ENCODE measurements around the gene NPAS4. TPM values are rescaled to one million over a fixed set of nuclear protein-coding genes. Genes with fewer than 3 reads are reported as not detected.

Gene NPAS4
- total and polyA plus RNA-seq, 2 of the 13 experiments (the other 11 are each of a cell fraction or from before 2014, with no cell fraction given), result not detected

DNA sequence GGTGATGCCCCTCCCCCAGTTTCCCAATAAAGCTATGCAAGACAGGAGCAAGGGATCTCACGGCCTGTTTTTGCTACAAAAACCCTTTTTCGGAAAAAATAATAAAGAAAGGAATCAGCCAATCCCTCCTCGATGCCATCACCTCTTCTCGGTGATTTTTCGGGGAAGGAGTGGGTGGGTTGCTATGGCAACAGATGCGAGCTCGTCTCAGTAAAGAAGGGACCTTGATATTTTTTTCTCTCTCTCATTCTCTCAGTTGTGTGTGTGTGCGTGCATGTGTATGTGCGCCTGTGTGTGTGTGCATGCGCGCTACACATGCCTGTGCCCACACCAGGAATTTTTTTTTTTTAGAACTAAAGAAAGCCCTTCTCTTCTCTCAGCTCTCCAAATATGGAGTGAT, 3.8 kb upstream of the NPAS4 start:
- intact Hi-C loops (cut with micrococcal nuclease; ENCODE audit: unreplicated experiment), result no loop called here
- H4K20me1 ChIP-seq (ENCODE audit: insufficient read depth, low read length), result peaks cover 18% of the 10 kb centered on the region
- H3K79me2 ChIP-seq (ENCODE audit: insufficient read depth, low read length), result no peaks in the 10 kb centered on the region
- DNase-seq (ENCODE audit: low spot score), result no peak
- H3K36me3 ChIP-seq (replicated peaks in 1 of 2; ENCODE audit: control insufficient read depth in 1 of 2, insufficient read depth in 2 of 2, low read length in 2 of 2), result no peaks in the 10 kb centered on the region
- no peak overlapping the region for H3K27ac ChIP-seq (ENCODE audit: extremely low read length, insufficient read depth, low read length)
- no peaks in the 10 kb centered on the region for H3K4me1 ChIP-seq (ENCODE audit: insufficient read depth, low read length)
- ChIA-PET POLR2A (no interaction called here), CTCF (ENCODE audit: low intra/inter-chr PET ratio, low total read pairs) (no interaction called here)
- in situ Hi-C loops (cut with HindIII; ENCODE audit: extremely low pct_ligation_motif_present, low pct_unique_long_range_greater_than_20kb), result loop anchor here (25.0 kb wide), 1 partner anchor 420 kb away; the partner anchor contains the start of gene RCE1
- BruUV-seq (replicated peaks), result no TSS peak
- TF ChIP-seq ZKSCAN1 (IDR thresholded peaks at IDR 0.05; ENCODE audit: low read length) (no peak), ZNF354B (CRISPR knock-in tag; IDR thresholded peaks at IDR 0.05) (no peak), MAFK (conservative IDR thresholded peaks at IDR 0.05 in 1 of 2, IDR thresholded peaks at IDR 0.05 in 1 of 2; ENCODE audit: low read length in 2 of 2) (no peak), ZNF331 (CRISPR knock-in tag; IDR thresholded peaks at IDR 0.05) (no peak), ZNF746 (CRISPR knock-in tag; IDR thresholded peaks at IDR 0.05) (no peak), FOXA3 (CRISPR knock-in tag; IDR thresholded peaks at IDR 0.05) (no peak), ZNF274 (CRISPR knock-in tag; IDR thresholded peaks at IDR 0.05) (no peak), ZNF282 (IDR thresholded peaks at IDR 0.05; ENCODE audit: partially characterized antibody) (no peak)
- TF ChIP-seq, protein P1, sequence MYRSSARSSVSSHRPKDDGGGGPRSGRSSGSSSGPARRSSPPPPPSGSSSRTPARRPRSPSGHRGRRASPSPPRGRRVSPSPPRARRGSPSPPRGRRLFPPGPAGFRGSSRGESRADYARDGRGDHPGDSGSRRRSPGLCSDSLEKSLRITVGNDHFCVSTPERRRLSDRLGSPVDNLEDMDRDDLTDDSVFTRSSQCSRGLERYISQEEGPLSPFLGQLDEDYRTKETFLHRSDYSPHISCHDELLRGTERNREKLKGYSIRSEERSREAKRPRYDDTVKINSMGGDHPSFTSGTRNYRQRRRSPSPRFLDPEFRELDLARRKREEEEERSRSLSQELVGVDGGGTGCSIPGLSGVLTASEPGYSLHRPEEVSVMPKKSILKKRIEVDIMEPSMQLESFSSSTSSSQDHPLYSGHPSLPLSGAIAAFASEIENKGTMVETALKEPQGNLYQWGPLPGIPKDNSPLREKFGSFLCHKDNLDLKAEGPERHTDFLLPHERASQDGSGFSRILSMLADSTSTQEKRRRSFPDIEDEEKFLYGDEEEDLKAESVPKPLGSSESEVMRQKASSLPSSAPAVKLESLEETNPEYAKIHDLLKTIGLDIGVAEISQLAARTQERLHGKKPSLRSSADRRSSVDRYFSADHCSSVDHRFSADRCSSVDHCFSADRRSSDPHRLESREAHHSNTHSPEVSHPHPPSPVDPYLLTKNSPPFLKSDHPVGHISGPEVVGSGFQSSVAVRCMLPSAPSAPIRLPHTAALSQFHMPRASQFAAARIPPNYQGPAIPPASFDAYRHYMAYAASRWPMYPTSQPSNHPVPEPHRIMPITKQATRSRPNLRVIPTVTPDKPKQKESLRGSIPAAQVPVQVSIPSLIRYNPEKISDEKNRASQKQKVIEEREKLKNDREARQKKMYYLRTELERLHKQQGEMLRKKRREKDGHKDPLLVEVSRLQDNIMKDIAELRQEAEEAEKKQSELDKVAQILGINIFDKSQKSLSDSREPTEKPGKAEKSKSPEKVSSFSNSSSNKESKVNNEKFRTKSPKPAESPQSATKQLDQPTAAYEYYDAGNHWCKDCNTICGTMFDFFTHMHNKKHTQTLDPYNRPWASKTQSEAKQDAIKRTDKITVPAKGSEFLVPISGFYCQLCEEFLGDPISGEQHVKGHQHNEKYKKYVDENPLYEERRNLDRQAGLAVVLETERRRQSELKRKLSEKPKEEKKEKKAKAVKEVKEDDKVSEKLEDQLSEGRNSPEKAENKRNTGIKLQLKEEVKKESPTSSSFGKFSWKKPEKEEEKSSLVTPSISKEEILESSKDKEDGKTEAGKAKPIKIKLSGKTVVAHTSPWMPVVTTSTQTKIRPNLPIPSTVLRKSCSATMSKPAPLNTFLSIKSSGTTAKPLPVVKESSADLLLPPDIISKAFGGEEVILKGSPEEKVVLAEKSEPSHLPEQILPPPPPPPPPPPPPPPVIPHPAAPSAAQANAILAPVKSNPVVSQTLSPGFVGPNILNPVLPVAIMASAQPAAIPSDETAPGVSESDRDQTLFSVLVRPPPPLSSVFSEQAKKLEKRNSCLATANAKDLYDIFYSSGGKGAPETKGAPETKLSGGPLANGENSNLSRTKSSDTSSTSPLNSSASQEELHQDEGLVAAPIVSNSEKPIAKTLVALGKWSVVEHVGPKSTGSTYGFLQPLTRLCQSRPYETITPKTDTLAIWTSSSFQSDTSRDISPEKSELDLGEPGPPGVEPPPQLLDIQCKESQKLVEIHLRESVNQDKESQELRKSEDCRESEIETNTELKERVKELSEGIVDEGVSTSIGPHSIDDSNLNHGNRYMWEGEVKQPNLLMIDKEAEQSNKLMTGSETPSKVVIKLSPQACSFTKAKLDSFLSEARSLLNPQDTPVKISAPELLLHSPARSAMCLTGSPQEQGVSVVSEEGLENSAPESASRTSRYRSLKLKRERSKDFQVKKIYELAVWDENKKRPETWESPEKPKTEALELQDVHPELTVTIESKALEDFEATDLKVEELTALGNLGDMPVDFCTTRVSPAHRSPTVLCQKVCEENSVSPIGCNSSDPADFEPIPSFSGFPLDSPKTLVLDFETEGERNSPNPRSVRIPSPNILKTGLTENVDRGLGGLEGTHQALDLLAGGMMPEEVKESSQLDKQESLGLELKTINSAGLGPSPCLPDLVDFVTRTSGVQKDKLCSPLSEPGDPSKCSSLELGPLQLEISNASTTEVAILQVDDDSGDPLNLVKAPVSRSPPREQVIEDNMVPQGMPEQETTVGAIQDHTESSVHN (CRISPR knock-in tag; IDR thresholded peaks at IDR 0.05), result no peak
- no peak overlapping the region for H3K9ac ChIP-seq (ENCODE audit: insufficient read depth, low read depth, low read length)
- no peak for FAIRE-seq
- no peaks in the 10 kb centered on the region for H3K9me3 ChIP-seq (ENCODE audit: low read length)
- H3K27me3 ChIP-seq (ENCODE audit: control insufficient read depth in 1 of 2, insufficient read depth in 2 of 2, low read length in 2 of 2), result peaks cover 0 to 26% of the 10 kb centered on the region in 2 experiments; a peak in 3 of 5 replicates
- 14% methylated on average over 11 of the region's 11 CpGs for WGBS (ENCODE audit: low lambda C conversion rate)
- H2AFZ ChIP-seq (ENCODE audit: low read length), result no peak overlapping the region
- no peak overlapping the region for H3K4me3 ChIP-seq (replicated peaks in 1 of 3; ENCODE audit: insufficient read depth in 1 of 3, low read depth in 2 of 3, low read length in 3 of 3)
- H3K4me2 ChIP-seq (ENCODE audit: low read depth, low read length), result no peak overlapping the region
- no peak for ATAC-seq

Measured in HepG2 (cell line).